Measurements from ENCODE around the gene CPT1B. TPM values are rescaled to one million over a fixed set of nuclear protein-coding genes. Genes with fewer than 3 reads are reported as not detected.

Gene CPT1B
- total RNA-seq, 2 donors from 2014 or later: 61.8 to 92.2 TPM

GRCh38 chr22:50567721-50568252 lies 10.4 kb downstream of the CPT1B start:
- DNase-seq (ENCODE audit: low spot score in 2 of 2): no peak
- ATAC-seq: no peak
- Mint-ChIP-seq H3K9me3 (no peaks in the 10 kb centered on the region), H3K36me3 (peaks cover 5 to 6% of the 10 kb centered on the region in 2 donors), H3K27ac (no peak overlapping the region)

GRCh38 chr22:50564289-50564688 lies 13.9 kb downstream of the CPT1B start:
- Mint-ChIP-seq H3K27ac (no peak overlapping the region), H3K9me3 (no peaks in the 10 kb centered on the region)
- ATAC-seq: no peak

GRCh38 chr22:50563413-50564160 lies 14.6 kb downstream of the CPT1B start:
- Mint-ChIP-seq H3K36me3 (no peaks in the 10 kb centered on the region), H3K9me3 (no peaks in the 10 kb centered on the region), H3K27ac (peak overlapping the region; percentile 48 to 81)
- DNase-seq (ENCODE audit: low spot score in 2 of 2) (no peak), ATAC-seq (no peak)

More at GRCh38 chr22:50564289-50564688, 13.9 kb downstream of the CPT1B start:
- H3K36me3 Mint-ChIP-seq: peaks cover 0 to 3% of the 10 kb centered on the region in 2 donors
- no peak for DNase-seq (ENCODE audit: low spot score in 2 of 2)

- H3K36me3 Mint-ChIP-seq: no peaks in the 10 kb centered on the region
- DNase-seq (ENCODE audit: low spot score in 2 of 2) (peak; percentile 98 to 100), ATAC-seq (peak; percentile 97 to 98)
- no peaks in the 10 kb centered on the region for H3K9me3 Mint-ChIP-seq
- H3K27ac Mint-ChIP-seq: peak within 1 kb of the TSS; percentile 81 to 91
Observed at GRCh38 chr22:50562523-50563412, 15.5 kb downstream of the CPT1B start, which contains the start of gene SYCE3. SYCE3 (minus strand) TSS chr22:50562919; CDS start chr22:50556405, 6,514 bp downstream.

- no peaks in the 10 kb centered on the region for H3K9me3 Mint-ChIP-seq
- no peaks in the 10 kb centered on the region for H3K36me3 Mint-ChIP-seq
- peak overlapping the region; percentile 25 to 91 for H3K27ac Mint-ChIP-seq
- no peak for ATAC-seq
- no peak for DNase-seq (ENCODE audit: low spot score in 2 of 2)
Observed at GRCh38 chr22:50561401-50562358, 16.5 kb downstream of the CPT1B start.

GRCh38 chr22:50560034-50560433 lies 18.2 kb downstream of the CPT1B start:
- no peaks in the 10 kb centered on the region for H3K36me3 Mint-ChIP-seq

GRCh38 chr22:50556703-50557102 lies 21.5 kb downstream of the CPT1B start:
- no peak overlapping the region for H3K27ac Mint-ChIP-seq
- H3K36me3 Mint-ChIP-seq: no peaks in the 10 kb centered on the region
- no peak for DNase-seq (ENCODE audit: low spot score in 2 of 2)
- no peak for ATAC-seq
- no peaks in the 10 kb centered on the region for H3K9me3 Mint-ChIP-seq

More at GRCh38 chr22:50560034-50560433, 18.2 kb downstream of the CPT1B start:
- peak overlapping the region in 1 of 2 donors; percentile 8 for H3K27ac Mint-ChIP-seq
- ATAC-seq (no peak), DNase-seq (ENCODE audit: low spot score in 2 of 2) (no peak)
- H3K9me3 Mint-ChIP-seq: no peaks in the 10 kb centered on the region

GRCh38 chr22:50553310-50553709 lies 24.9 kb downstream of the CPT1B start:
- DNase-seq (ENCODE audit: low spot score in 2 of 2) (no peak), ATAC-seq (no peak)
- Mint-ChIP-seq H3K9me3 (no peaks in the 10 kb centered on the region), H3K27ac (peak overlapping the region in 1 of 2 donors; percentile 69), H3K36me3 (peaks cover 4 to 12% of the 10 kb centered on the region in 2 donors)

GRCh38 chr22:50551160-50551752 lies 27.0 kb downstream of the CPT1B start:
- Mint-ChIP-seq H3K27ac (peak overlapping the region in 1 of 2 donors; percentile 56), H3K9me3 (no peaks in the 10 kb centered on the region), H3K36me3 (peaks cover 4 to 12% of the 10 kb centered on the region in 2 donors)
- ATAC-seq (no peak), DNase-seq (ENCODE audit: low spot score in 2 of 2) (no peak)

GRCh38 chr22:50550395-50550794 lies 27.8 kb downstream of the CPT1B start:
- peaks cover 4 to 12% of the 10 kb centered on the region in 2 donors for H3K36me3 Mint-ChIP-seq
- DNase-seq (ENCODE audit: low spot score in 2 of 2) (no peak), ATAC-seq (no peak)
- H3K9me3 Mint-ChIP-seq: no peaks in the 10 kb centered on the region
- H3K27ac Mint-ChIP-seq: peak overlapping the region in 1 of 2 donors; percentile 74

GRCh38 chr22:50548921-50549790 lies 29.1 kb downstream of the CPT1B start:
- Mint-ChIP-seq H3K27ac (peak overlapping the region; percentile 74 to 82), H3K9me3 (no peaks in the 10 kb centered on the region)
- peak; percentile 3 to 35 for ATAC-seq

GRCh38 chr22:50548040-50548920 lies 29.9 kb downstream of the CPT1B start:
- ATAC-seq: peak; percentile 49 to 56
- H3K9me3 Mint-ChIP-seq: no peaks in the 10 kb centered on the region

More at GRCh38 chr22:50548921-50549790, 29.1 kb downstream of the CPT1B start:
- peaks cover 4 to 12% of the 10 kb centered on the region in 2 donors for H3K36me3 Mint-ChIP-seq
- no peak for DNase-seq (ENCODE audit: low spot score in 2 of 2)

GRCh38 chr22:50547263-50547985 lies 30.8 kb downstream of the CPT1B start:
- peak in 1 of 2 donors; percentile 10 for ATAC-seq
- Mint-ChIP-seq H3K27ac (peak overlapping the region; percentile 46 to 68), H3K36me3 (peaks cover 4 to 16% of the 10 kb centered on the region in 2 donors), H3K9me3 (peaks cover 0 to 3% of the 10 kb centered on the region in 2 donors)
- DNase-seq (ENCODE audit: low spot score in 2 of 2): no peak

More at GRCh38 chr22:50548040-50548920, 29.9 kb downstream of the CPT1B start:
- peaks cover 4 to 12% of the 10 kb centered on the region in 2 donors for H3K36me3 Mint-ChIP-seq
- peak overlapping the region; percentile 46 to 88 for H3K27ac Mint-ChIP-seq
- peak in 1 of 2 donors; percentile 64 for DNase-seq (ENCODE audit: low spot score in 2 of 2)
